Measurements from ENCODE around the gene ARSB. TPM values are rescaled to one million over a fixed set of nuclear protein-coding genes. Genes with fewer than 3 reads are reported as not detected.

Gene ARSB
- total RNA-seq, 2 experiments from 2014 or later, result 9.2 TPM

DNA sequence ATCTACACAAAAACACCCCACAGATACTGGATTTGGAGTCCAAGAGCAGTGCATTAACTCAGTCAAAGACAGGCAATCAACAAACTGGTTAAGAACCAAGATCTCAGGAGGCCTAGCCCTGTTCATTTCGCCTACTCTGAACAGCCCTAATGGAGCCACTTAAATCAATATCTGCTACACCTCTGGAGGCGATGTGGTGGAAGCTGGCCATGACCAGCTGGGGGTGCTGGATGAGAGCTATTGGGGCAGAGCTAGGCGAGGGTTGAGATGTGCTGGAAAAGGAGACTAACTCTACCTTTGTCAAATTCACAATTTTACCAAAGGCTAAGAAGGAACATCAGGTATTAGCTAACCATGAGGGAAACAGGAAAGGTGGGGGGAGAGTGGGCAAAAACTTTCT, 23.3 kb upstream of the ARSB start:
- DNase-seq (ENCODE audit: low spot score), result no peak
- Histone ChIP-seq H3K4me3 (ENCODE audit: low read depth, low read length, poor library complexity, severe bottlenecking) (no peak overlapping the region), H3K9me3 (ENCODE audit: low read length) (no peaks in the 10 kb centered on the region), H2AFZ (ENCODE audit: low read length) (no peak overlapping the region), H3K4me2 (ENCODE audit: low read length) (no peak overlapping the region), H3K79me2 (ENCODE audit: insufficient read depth, low read depth, low read length) (no peaks in the 10 kb centered on the region), H4K20me1 (ENCODE audit: insufficient read depth, low read length) (no peaks in the 10 kb centered on the region), H3K4me1 (ENCODE audit: insufficient read depth, low read length, poor library complexity, severe bottlenecking) (no peaks in the 10 kb centered on the region), H3K36me3 (ENCODE audit: insufficient read depth, low read length) (no peaks in the 10 kb centered on the region), H3K27ac (ENCODE audit: low read depth, low read length, poor library complexity, severe bottlenecking) (no peak overlapping the region), H3K9me2 (ENCODE audit: insufficient read depth, low read length) (no peaks in the 10 kb centered on the region)
- TF ChIP-seq CTCF (conservative IDR thresholded peaks at IDR 0.05; ENCODE audit: low read length), result no peak
- no peak for TF ChIP-seq EZH2phosphoT487 (IDR thresholded peaks at IDR 0.05; ENCODE audit: borderline replicate concordance, low read depth, low read length)
- no TSS peak for BruUV-seq (replicated peaks)
- ChIA-PET POLR2A (interaction anchor here (1.5 kb wide), 1 partner anchor 23 kb away, joined by 5 read pairs; the partner anchor contains the start of gene ARSB), CTCF (ENCODE audit: unreplicated experiment) (no interaction called here)
- intact Hi-C loops (cut with micrococcal nuclease; ENCODE audit: unreplicated experiment), result no loop called here

DNA sequence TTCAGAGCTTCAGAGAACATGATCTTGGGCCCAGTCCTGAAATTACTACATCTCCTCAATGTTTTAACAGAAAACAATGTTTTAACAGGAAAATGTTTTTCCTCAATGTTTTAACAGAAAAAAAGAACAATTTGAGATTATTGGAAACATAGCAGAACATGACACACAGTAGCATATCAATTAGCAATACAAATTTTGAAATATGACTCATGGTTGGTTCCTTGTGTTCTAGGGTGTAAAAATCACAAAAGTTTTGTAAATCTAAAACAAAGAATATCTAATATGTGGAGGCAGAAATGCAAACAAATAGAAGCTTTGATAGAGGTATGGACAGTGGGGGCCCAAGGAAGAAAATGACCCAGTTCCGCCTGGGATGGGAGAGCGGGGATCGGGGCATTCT, 22.8 kb upstream of the ARSB start:
- Histone ChIP-seq H2AFZ (ENCODE audit: low read length) (no peak overlapping the region), H3K4me2 (ENCODE audit: low read length) (no peak overlapping the region), H3K9me3 (ENCODE audit: low read length) (no peaks in the 10 kb centered on the region), H3K4me3 (ENCODE audit: low read depth, low read length, poor library complexity, severe bottlenecking) (no peak overlapping the region), H3K27ac (ENCODE audit: low read depth, low read length, poor library complexity, severe bottlenecking) (no peak overlapping the region), H3K36me3 (ENCODE audit: insufficient read depth, low read length) (no peaks in the 10 kb centered on the region), H3K9me2 (ENCODE audit: insufficient read depth, low read length) (no peaks in the 10 kb centered on the region), H4K20me1 (ENCODE audit: insufficient read depth, low read length) (no peaks in the 10 kb centered on the region), H3K4me1 (ENCODE audit: insufficient read depth, low read length, poor library complexity, severe bottlenecking) (no peaks in the 10 kb centered on the region), H3K79me2 (ENCODE audit: insufficient read depth, low read depth, low read length) (no peaks in the 10 kb centered on the region)
- no peak for TF ChIP-seq CTCF (conservative IDR thresholded peaks at IDR 0.05; ENCODE audit: low read length)
- TF ChIP-seq EZH2phosphoT487 (IDR thresholded peaks at IDR 0.05; ENCODE audit: borderline replicate concordance, low read depth, low read length), result no peak
- BruUV-seq (replicated peaks), result no TSS peak
- CTCF ChIA-PET (ENCODE audit: unreplicated experiment), result no interaction called here
- intact Hi-C loops (cut with micrococcal nuclease; ENCODE audit: unreplicated experiment), result no loop called here
- no peak for DNase-seq (ENCODE audit: low spot score)
- POLR2A ChIA-PET, result interaction anchor here (1.5 kb wide), 1 partner anchor 22 kb away, joined by 5 read pairs; the partner anchor contains the start of gene ARSB

- TF ChIP-seq EZH2phosphoT487 (IDR thresholded peaks at IDR 0.05; ENCODE audit: borderline replicate concordance, low read depth, low read length), result no peak
- TF ChIP-seq CTCF (conservative IDR thresholded peaks at IDR 0.05; ENCODE audit: low read length), result no peak
- H3K4me3 ChIP-seq (ENCODE audit: low read depth, low read length, poor library complexity, severe bottlenecking), result no peak overlapping the region
- H4K20me1 ChIP-seq (ENCODE audit: insufficient read depth, low read length), result no peaks in the 10 kb centered on the region
- no peak for DNase-seq (ENCODE audit: low spot score)
- no peak overlapping the region for H3K27ac ChIP-seq (ENCODE audit: low read depth, low read length, poor library complexity, severe bottlenecking)
- H3K4me1 ChIP-seq (ENCODE audit: insufficient read depth, low read length, poor library complexity, severe bottlenecking), result no peaks in the 10 kb centered on the region
- no peaks in the 10 kb centered on the region for H3K9me3 ChIP-seq (ENCODE audit: low read length)
- no peaks in the 10 kb centered on the region for H3K9me2 ChIP-seq (ENCODE audit: insufficient read depth, low read length)
- H3K4me2 ChIP-seq (ENCODE audit: low read length), result no peak overlapping the region
- no peaks in the 10 kb centered on the region for H3K36me3 ChIP-seq (ENCODE audit: insufficient read depth, low read length)
- H3K79me2 ChIP-seq (ENCODE audit: insufficient read depth, low read depth, low read length), result no peaks in the 10 kb centered on the region
- CTCF ChIA-PET (ENCODE audit: unreplicated experiment), result no interaction called here
- intact Hi-C loops (cut with micrococcal nuclease; ENCODE audit: unreplicated experiment), result no loop called here
- POLR2A ChIA-PET, result no interaction called here
- no peak overlapping the region for H2AFZ ChIP-seq (ENCODE audit: low read length)
- BruUV-seq (replicated peaks), result no TSS peak
Observed at GRCh38 chr5:79005936-79006631, 21.0 kb upstream of the ARSB start.

Measured in OCI-LY7 (cell line).